RWPE2 (cell line): ENCODE results near the gene SLC4A2.

ENCODE experiments used
- ATAC-seq: fragments of 200-7000 bp; cut with Tn5 transposase; 3 replicates; pipeline ENCODE4 v1.9.1; 2021; ENCODE audit warnings: low read depth
- DNase-seq: peaks from one replicate; pipeline ENCODE4 v3.0.0-alpha.2; 2020; ENCODE audit warnings: low spot score
- H3K27ac ChIP-seq: fragments of 450-650 bp; 2 replicates; pipeline ENCODE4 v1.5.1; 2017; ENCODE audit warnings: mild to moderate bottlenecking; ENCODE audit not compliant: poor library complexity, severe bottlenecking
- H3K27me3 ChIP-seq: fragments of 250-450 bp; sonication (Bioruptor Pico); 2 replicates; pipeline ENCODE4 v1.5.1; 2021; ENCODE audit warnings: mild to moderate bottlenecking, moderate library complexity; ENCODE audit not compliant: insufficient read depth, poor library complexity, severe bottlenecking
- H3K36me3 ChIP-seq: fragments of 250-450 bp; sonication (Bioruptor Pico); 2 replicates; pipeline ENCODE4 v1.5.1; 2020; ENCODE audit warnings: low read depth, mild to moderate bottlenecking, moderate library complexity
- H3K4me1 ChIP-seq: fragments of 250-450 bp; sonication (Bioruptor Pico); 2 replicates; pipeline ENCODE4 v1.5.1; 2021; ENCODE audit warnings: mild to moderate bottlenecking, moderate library complexity; ENCODE audit not compliant: insufficient read depth, poor library complexity, severe bottlenecking
- H3K4me3 ChIP-seq: fragments of 250-450 bp; sonication (Bioruptor Pico); 2 replicates; pipeline ENCODE4 v1.5.1; 2021; ENCODE audit warnings: mild to moderate bottlenecking, moderate library complexity; ENCODE audit not compliant: severe bottlenecking
- H3K9me3 ChIP-seq: fragments of 250-450 bp; sonication (Bioruptor Pico); 2 replicates; pipeline ENCODE4 v1.5.1; 2021; ENCODE audit warnings: mild to moderate bottlenecking, moderate library complexity; ENCODE audit not compliant: severe bottlenecking
- CTCF ChIP-seq: fragments of 450-650 bp; IDR thresholded peaks from one replicate; pipeline ENCODE4 v1.5.1; 2017; ENCODE audit warnings: mild to moderate bottlenecking, moderate library complexity; ENCODE audit not compliant: poor library complexity, severe bottlenecking

The SLC4A2 gene

DNA sequence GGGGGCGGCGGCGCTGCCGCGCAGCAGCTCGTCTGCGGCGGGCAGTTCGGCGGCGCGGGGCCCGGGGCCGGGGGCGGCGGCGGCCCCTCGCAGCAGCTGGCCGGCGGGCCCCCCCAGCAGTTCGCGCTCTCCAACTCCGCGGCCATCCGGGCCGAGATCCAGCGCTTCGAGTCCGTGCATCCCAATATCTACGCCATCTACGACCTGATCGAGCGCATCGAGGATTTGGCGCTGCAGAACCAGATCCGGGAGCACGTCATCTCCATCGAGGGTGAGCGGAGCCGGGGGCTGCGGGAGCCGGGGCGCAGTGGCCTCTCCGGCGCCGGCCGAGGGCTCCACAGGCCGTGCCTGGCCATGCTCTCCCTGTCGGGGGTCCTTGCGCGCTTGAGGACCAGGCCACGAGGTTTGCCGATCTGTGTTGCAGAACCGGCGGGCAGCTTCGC is 27.4 kb downstream of the SLC4A2 start:
- H3K9me3 ChIP-seq = no peaks in the 10 kb centered on the region
- H3K27ac ChIP-seq = peak overlapping the region; percentile 66
- H3K4me1 ChIP-seq = peaks cover 8% of the 10 kb centered on the region
- ATAC-seq (no peak), DNase-seq (peak; percentile 47)
- no peaks in the 10 kb centered on the region for H3K27me3 ChIP-seq
- peak overlapping the region; percentile 82 for H3K4me3 ChIP-seq
- TF ChIP-seq CTCF = no peak
- H3K36me3 ChIP-seq = peaks cover 11% of the 10 kb centered on the region

- ATAC-seq (peak; percentile 9; the same call in 2 of the 3 replicates), DNase-seq (peak; percentile 59)
- H3K9me3 ChIP-seq = no peaks in the 10 kb centered on the region
- H3K4me3 ChIP-seq = peak overlapping the region; percentile 82
- H3K36me3 ChIP-seq = peaks cover 17% of the 10 kb centered on the region
- H3K27me3 ChIP-seq = no peaks in the 10 kb centered on the region
- H3K27ac ChIP-seq = peak overlapping the region; percentile 66
- TF ChIP-seq CTCF = peak; percentile 45
- peaks cover 3% of the 10 kb centered on the region for H3K4me1 ChIP-seq
Observed at GRCh38 chr7:151087245-151088018, 28.0 kb downstream of the SLC4A2 start.

DNA sequence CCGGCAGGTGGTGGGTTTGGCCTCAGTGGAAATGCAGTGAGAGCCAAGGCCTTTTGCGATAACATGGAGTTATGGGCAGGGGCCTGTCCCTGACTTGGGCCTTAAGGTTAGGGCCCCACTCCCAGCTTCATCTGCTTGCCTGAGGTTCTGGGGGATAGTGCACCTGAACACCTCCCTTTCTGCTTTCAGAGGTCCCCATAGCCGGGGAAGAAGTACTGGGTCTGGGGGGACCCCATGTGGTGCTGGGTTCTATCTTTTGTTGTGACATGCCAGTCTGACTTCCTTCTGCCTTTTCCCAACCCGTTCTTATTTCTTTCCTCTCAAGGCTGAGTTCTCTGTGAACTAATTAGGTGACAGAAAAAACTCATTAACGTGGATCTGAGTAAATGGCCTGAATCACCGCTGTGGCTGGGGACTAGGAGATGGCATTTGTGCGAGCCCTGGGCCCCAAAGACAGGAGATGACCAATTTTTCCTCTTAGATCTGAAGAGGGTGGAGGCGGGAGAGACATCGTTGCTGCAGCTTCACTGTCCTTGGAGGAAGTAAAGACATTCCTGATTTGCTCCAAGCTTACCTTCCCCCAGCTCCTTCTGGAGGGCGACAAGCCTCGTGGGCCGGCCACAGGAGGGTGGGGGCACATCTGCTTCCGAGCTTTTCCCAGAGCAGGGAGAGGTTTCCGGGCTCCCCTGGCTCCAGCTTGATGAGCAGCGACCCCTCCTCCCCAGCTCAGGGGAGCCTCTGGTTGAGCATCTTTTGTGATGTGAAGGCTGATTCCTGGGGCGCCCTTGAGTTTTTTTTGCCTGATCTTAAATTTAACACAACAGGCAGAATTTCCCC is 28.8 kb downstream of the SLC4A2 start:
- peak overlapping the region; percentile 82 for H3K4me3 ChIP-seq
- H3K27ac ChIP-seq = peak overlapping the region; percentile 66
- no peak for DNase-seq
- peaks cover 21% of the 10 kb centered on the region for H3K36me3 ChIP-seq
- peaks cover 3% of the 10 kb centered on the region for H3K4me1 ChIP-seq
- 0 out of 3 replicates have a peak, but pooled peaks have one; percentile 4 for ATAC-seq
- no peak for TF ChIP-seq CTCF
- H3K27me3 ChIP-seq = no peaks in the 10 kb centered on the region
- no peaks in the 10 kb centered on the region for H3K9me3 ChIP-seq

DNA sequence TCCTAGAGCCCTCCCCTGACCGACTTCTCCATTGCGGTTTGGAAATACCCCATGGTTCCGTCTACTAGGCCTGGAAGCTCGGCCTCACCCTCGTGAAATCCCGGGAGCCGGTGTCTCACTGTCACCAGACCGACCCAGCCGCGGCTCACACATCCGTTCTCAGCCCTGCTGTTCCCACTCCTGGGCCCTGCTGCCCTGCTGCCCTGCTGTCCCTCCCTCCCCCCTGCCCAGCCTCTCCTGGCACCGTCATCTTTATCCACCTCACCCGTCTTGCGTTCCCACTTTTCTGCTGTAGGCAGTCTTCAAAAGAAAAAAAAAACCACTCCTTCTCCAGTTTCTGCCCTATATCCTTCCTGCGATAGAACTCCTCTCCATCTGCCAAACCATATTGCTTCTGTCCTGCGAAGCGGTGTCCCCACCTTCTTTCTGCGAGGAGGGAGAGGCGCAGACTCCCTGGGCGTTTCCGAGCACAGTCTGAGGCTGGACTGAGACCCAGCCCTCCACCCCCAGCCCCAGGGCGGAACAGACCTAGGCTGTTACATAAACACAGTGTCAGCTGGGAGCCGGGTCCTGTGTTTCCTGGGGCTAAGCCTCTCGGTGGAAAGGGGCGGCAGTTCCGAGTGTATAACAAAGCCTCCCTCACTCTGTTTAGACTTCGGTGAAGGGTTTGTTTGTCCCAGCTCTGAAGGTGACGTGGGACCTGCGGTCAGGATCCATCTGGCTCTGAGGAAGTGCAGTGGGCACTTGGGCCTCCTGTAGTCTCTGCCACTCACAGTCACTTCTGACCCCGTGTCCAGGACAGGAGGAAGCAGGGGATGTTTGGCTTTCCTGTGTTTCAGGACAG is 29.7 kb downstream of the SLC4A2 start:
- peak; percentile 68 for DNase-seq
- peak; percentile 24 for ATAC-seq
- peak overlapping the region; percentile 82 for H3K4me3 ChIP-seq
- no peaks in the 10 kb centered on the region for H3K27me3 ChIP-seq
- no peaks in the 10 kb centered on the region for H3K9me3 ChIP-seq
- peaks cover 30% of the 10 kb centered on the region for H3K36me3 ChIP-seq
- TF ChIP-seq CTCF = no peak
- peak overlapping the region; percentile 66 for H3K27ac ChIP-seq
- H3K4me1 ChIP-seq = peaks cover 3% of the 10 kb centered on the region
